AG04450 (cell line): ENCODE results near the gene TUBGCP2. TPM values are rescaled to one million over a fixed set of nuclear protein-coding genes. Genes with fewer than 3 reads are reported as not detected.
A peak's percentile ranks its signal among the peaks of the same experiment; 100 is the strongest.

Experiments used
- CTCF ChIA-PET: fragments of 300-600, 350-600 bp; formaldehyde crosslinking; extraction: SDS; loops from one replicate; lab custom pipeline; 2022; ENCODE audit warnings: antibody characterized with exemption, inconsistent platforms; lab: Charles Lee
- POLR2A ChIA-PET: fragments of 350-600 bp; formaldehyde crosslinking; extraction: SDS; loops from one replicate; lab custom pipeline; 2021; ENCODE audit warnings: antibody characterized with exemption, inconsistent platforms; lab: Yijun Ruan, JAX
- DNase-seq: peaks from one replicate; pipeline ENCODE4 v3.0.0-alpha.2; 2011; ENCODE audit warnings: low read depth, low spot score
- H3K27ac ChIP-seq: one replicate; pipeline ENCODE4 v1.5.1; 2012; ENCODE audit warnings: low read depth, low read length, control low read depth
- H3K27me3 ChIP-seq: one replicate; pipeline ENCODE4 v1.6.0; 2012; ENCODE audit warnings: low read length; ENCODE audit not compliant: control insufficient read depth, insufficient read depth
- H3K4me3 ChIP-seq: 2 replicates; pipeline ENCODE4 v1.5.1; 2011; ENCODE audit warnings: mild to moderate bottlenecking, low read depth, low read length, control low read depth
- H3K9me3 ChIP-seq: 2 replicates; pipeline ENCODE4 v1.5.1; 2012; ENCODE audit warnings: low read length; ENCODE audit not compliant: control insufficient read depth, insufficient read depth
- CTCF ChIP-seq: IDR thresholded peaks from 2 replicates; pipeline ENCODE4 v1.5.1; 2011; ENCODE audit warnings: low read depth, low read length, control low read depth, inconsistent platforms
- polyA plus RNA-seq: library from polyadenylated mRNA; depleted of rRNA; stranded (reverse); fragments of >200 nt; gene quantifications from 2 replicates; pipeline ENCODE4 v1.2.3, GENCODE V29; 2011

The TUBGCP2 gene
- polyA plus RNA-seq, 1 experiment = 40.0 TPM

GRCh38 chr10:133328358-133329343 is 20.0 kb upstream of the TUBGCP2 start:
- H3K9me3 ChIP-seq = no peaks in the 10 kb centered on the region; the same call in 1 of the 2 replicates
- no peak for DNase-seq
- TF ChIP-seq CTCF = no peak
- peaks cover 35% of the 10 kb centered on the region for H3K27me3 ChIP-seq
- ChIA-PET POLR2A (interaction anchor here (1.5 kb wide), 1 partner anchor 50 kb away, joined by 4 read pairs; the partner anchor contains the start of gene PAOX), CTCF (interaction anchor here (0.5 to 2.1 kb wide), 76 partner anchors 8 to 1263 kb away, joined by 3 to 26 read pairs (median 5); partner anchors contain the start of genes FUOM, MTG1, PAOX and PRAP1)
- no peak overlapping the region for H3K4me3 ChIP-seq
- H3K27ac ChIP-seq = no peak overlapping the region

GRCh38 chr10:133327651-133328357 is 19.1 kb upstream of the TUBGCP2 start:
- TF ChIP-seq CTCF = no peak
- POLR2A ChIA-PET = no interaction called here
- Histone ChIP-seq H3K9me3 (no peaks in the 10 kb centered on the region; the same call in 1 of the 2 replicates), H3K27me3 (peaks cover 30% of the 10 kb centered on the region), H3K4me3 (no peak overlapping the region), H3K27ac (no peak overlapping the region)
- DNase-seq = no peak
- CTCF ChIA-PET = interaction anchor here (1.1 kb wide), 1 partner anchor 423 kb away, joined by 3 read pairs; no protein-coding TSS in a partner anchor

- H3K27ac ChIP-seq = no peak overlapping the region
- no peak overlapping the region for H3K4me3 ChIP-seq
- H3K9me3 ChIP-seq = no peaks in the 10 kb centered on the region; the same call in 1 of the 2 replicates
- DNase-seq = no peak
- H3K27me3 ChIP-seq = peaks cover 23% of the 10 kb centered on the region
- ChIA-PET CTCF (interaction anchor here (1.1 kb wide), 1 partner anchor 423 kb away, joined by 3 read pairs; no protein-coding TSS in a partner anchor), POLR2A (no interaction called here)
- TF ChIP-seq CTCF = no peak
Measured at GRCh38 chr10:133326745-133327650, 18.3 kb upstream of the TUBGCP2 start.

DNA sequence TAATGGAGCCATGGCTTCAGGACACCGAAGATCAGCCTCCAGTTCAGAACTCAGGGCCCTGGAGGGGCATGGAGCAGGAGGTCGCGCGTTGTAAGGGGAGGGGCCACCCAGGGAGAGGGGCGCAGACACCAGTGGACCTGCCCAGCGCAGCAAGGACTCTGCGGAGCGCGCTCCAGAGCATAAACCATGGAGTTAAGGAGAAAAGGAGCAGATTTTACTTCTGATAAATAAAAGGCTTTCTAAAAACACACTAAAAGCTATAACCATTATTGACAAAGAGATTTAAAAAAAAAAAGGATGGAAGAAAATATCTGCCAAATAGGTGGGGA is 17.5 kb upstream of the TUBGCP2 start:
- CTCF ChIA-PET = no interaction called here

More for the DNA sequence above, 17.5 kb upstream of the TUBGCP2 start:
- DNase-seq = no peak
- TF ChIP-seq CTCF = no peak
- Histone ChIP-seq H3K27ac (no peak overlapping the region), H3K27me3 (peaks cover 19% of the 10 kb centered on the region), H3K4me3 (peak overlapping the region; percentile 47), H3K9me3 (no peaks in the 10 kb centered on the region; the same call in 1 of the 2 replicates)
- POLR2A ChIA-PET = no interaction called here
